Stimulated activated CD4-positive, alpha-beta T cell treated with anti-CD3 and anti-CD28 coated beads, Interleukin-15, amount 100 ng/mL, for 1 hour (primary cell): Measurements from ENCODE around the gene TMC8.
A peak's percentile ranks its signal among the peaks of the same experiment; 100 is the strongest.
"Not testable (repeated sequence)": the region's sequence is repeated elsewhere in the genome, so short reads cannot be mapped to it uniquely, and the experiment has no call there.

ENCODE experiments used
- DNase-seq, 2 donors: peaks; one replicate each; pipeline ENCODE4 v3.0.0-alpha.2; 2020; ENCODE audit warnings: low read depth in 1 of 2, low spot score in 1 of 2

TMC8 gene, protein sequence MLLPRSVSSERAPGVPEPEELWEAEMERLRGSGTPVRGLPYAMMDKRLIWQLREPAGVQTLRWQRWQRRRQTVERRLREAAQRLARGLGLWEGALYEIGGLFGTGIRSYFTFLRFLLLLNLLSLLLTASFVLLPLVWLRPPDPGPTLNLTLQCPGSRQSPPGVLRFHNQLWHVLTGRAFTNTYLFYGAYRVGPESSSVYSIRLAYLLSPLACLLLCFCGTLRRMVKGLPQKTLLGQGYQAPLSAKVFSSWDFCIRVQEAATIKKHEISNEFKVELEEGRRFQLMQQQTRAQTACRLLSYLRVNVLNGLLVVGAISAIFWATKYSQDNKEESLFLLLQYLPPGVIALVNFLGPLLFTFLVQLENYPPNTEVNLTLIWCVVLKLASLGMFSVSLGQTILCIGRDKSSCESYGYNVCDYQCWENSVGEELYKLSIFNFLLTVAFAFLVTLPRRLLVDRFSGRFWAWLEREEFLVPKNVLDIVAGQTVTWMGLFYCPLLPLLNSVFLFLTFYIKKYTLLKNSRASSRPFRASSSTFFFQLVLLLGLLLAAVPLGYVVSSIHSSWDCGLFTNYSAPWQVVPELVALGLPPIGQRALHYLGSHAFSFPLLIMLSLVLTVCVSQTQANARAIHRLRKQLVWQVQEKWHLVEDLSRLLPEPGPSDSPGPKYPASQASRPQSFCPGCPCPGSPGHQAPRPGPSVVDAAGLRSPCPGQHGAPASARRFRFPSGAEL

DNA sequence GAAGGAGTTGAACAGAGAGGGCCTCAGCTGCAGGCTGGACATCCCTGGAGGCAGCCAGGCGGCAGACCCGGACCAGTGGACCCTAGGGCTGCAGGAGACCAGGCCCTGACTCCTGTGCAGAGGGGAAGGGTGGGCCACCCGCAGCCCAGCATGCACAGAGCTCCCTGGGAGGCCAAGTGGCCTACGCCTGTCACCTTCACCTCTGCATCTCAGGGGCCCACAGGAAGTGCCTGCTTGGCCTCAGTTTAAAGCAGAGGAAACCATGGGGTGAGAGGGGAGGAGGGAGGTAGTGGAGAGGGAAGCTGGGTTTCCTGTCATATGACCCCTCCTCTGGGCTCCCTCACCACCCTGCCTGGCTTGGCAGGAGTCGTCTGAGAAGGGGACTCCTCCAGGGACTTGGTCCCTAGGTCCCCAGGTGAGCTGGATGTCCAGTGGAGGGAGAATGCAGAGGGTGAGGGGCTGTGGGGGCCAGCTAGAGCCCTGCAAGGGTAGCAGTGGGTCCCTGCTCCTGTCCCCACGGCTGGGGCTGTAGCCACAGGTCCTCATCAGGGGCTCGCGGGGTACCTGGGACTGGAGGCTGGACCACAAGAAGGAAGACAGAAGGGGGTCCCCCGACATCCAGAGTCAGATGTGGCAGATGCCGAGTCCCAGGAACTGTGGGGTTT, at the start of gene TMC8:
Gene TMC8, plus strand, starts transcription at position 335 of the 665 bp plus-strand sequence. CDS start 818 bp downstream, outside the sequence.
- peak in 1 of 2 donors; percentile 60 for DNase-seq

DNA sequence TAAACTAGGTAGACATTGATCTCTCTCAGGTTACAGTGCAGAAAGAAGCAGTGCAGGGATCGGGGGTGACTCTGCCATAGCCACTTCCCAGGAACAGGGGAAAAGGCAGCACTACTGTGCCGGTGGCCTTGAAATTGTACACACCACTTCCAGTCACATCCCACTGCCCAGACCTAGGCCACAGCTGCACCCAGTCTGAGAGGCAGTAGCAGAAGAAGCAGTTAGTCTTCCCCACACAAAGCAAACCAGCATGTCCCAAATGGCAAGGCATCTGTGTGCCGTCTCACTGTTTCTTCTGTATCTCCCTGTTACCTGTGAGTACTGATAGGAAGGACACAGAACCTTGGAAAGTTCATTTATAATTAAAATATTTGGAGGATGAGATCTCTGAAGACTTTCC, 49.0 kb upstream of the TMC8 start:
- no peak for DNase-seq

DNA sequence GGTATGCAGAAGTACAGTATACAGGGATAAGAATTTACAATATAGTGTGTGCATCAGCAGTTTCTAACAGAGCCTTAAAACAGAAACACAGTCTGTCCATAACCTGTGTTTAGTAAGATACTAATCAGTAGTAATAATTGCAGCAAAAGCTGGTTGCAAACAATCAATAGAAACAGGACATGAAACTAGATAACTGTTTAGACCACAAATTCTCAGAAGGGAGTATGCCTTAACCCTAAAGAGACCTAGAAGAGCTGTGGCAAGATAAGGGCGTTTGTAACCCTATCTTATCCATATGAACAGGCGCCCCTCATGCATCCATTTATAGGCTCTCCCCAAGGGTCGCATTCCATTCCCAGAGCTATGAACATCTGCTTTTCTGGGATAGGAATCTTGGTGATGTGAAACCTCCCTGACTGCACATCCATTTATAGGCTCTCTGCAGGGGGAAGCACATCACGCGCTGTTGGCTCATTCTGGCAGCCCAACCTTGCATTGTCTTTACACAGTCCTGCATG, 48.2 kb upstream of the TMC8 start:
- not testable (repeated sequence) for DNase-seq

DNA sequence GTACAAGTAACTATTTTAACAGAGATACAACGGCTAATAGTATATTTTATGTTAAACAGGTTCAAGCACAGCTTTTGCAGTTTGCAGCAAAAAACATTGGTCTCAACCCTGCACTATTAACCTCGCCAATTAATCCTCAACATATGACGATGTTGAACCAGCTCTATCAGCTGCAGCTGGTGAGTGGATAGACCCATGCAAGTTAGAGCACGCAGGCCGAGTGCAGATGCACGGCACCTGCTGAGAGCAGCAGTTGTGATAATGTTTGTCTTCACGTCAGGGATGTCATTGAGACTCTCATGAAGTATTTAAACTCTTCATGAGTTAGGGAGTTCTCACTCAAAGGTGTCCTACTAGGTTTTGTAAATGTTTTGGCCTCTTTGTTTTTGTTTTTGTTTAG, 47.6 kb upstream of the TMC8 start:
- DNase-seq, result no peak

DNA sequence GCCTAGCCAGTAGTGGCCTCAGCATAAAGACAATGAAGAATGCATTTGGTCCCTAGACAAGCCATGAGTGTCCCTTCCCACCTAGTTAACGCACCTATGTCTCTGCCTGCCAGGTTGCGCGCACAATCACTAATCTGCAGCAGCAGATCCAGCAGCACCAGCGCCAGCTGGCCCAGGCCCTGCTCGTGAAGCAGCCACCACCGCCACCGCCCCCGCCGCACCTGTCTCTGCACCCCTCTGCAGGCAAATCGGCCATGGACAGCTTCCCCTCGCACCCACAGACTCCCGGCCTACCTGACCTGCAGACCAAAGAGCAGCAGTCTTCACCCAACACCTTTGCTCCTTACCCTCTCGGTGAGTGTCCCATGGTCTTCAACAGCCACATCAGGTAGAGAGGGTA, 43.8 kb upstream of the TMC8 start:
- DNase-seq, result no peak

DNA sequence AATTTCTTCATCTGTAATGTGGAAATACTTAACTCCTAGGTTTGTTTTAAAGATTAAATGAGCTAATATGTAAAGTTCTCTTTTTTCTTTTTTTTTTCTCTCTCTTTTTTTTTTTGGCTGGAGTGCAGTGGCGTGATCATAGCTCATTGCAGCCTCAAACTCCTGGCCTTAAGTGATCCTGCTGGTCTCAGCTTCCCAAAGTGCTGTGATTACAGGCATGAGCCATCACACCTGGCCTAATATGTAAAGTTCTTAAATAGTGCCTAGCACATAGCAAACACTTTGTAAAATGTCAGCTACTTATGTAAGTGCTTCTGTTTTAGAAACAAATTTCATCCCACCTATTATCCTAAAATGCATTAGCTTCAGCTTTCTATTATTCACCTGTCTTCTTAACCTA, 42.0 kb upstream of the TMC8 start:
- no peak for DNase-seq

DNA sequence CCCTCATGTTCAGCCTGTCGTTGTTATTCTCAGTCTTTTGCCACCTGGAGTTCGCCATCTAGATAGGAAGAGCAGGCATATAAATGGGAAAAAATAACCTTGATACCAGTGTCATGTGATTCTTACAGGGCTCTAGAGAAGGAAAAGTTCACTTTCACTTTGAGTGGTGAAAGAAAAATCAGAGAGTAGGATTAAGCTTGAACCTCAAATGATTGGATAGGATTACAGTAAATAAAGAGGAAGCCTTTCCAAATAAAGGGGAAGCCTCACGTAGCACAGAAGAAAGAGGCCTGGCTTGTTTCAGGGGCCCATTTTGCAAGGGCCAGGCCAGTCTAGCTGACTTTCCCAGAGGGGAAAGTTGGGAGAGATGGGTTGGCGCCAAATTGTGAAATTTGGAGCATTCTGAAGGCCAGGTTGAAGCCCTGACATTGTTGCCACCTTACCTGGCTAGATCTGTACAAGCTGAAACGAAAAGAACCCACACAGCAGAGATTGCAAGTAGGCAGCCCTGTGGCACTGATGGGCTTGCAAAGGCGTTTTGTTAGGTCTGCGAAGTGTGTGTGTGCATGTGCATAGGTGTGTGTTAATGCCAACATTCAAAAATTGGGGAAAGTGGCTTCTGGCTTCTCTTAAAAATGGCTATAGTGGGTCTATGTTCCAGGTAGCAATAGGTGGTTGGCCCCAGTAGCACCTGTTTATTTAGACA, 40.8 kb upstream of the TMC8 start:
- DNase-seq, result no peak

DNA sequence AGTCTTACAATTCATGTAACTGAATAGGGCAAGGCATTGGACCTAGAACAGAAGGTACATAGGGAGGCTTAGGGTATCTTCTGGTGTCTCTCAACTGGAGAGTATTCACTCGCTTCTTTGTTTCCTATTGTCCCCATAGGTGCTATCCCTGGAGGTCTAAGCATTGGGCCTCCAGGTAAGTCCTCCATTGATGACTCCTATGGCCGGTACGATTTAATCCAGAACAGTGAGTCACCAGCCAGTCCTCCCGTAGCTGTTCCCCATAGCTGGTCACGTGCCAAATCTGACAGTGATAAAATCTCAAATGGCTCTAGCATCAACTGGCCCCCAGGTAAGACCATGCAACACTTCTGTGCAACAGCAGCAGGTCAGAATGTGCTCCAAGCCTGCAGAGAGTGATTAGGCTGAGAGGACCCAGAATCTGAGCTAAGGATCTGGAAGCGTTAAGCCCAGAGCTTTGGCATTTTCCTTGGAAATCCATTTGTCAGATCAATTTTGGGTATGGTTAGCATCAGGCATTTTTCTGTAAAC, 37.7 kb upstream of the TMC8 start:
- no peak for DNase-seq

DNA sequence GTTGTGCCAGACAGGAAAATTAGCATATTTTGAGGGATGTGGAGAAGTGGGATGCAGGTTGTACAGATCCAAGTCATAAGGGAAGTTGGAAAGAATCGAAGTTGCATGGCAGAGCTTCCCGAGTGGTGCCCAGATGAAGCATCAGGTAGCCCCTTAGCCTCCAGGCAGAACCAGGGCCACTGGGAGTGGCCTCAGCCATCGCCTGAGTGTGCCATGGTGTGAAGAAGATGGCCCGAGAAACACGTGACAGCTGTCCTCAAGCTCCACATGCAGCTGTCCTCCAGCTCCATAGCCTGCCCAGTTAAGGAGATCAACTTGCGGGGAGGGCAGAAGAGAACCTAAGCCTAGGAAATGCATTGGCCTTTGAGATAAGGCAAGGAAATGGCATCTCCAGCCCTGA, 35.5 kb upstream of the TMC8 start:
- no peak for DNase-seq

DNA sequence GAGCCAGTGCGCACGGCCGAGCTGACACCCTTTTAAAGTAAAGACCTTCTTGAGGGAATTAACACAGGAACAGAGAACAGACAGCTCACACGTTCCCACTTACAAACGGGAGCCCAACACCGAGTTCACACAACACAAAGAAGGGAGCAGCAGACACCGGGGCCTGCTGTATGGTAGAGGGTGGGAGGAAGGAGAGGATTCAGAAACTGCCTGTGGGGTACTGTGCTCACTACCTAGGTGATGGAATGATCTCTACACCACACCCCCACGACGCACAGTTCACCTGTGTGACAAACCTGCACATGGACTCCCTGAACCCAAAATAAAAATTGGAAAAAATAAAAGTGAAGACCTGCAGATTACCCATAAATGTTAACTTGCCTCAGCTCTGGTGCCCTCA, 34.5 kb upstream of the TMC8 start:
- no peak for DNase-seq

DNA sequence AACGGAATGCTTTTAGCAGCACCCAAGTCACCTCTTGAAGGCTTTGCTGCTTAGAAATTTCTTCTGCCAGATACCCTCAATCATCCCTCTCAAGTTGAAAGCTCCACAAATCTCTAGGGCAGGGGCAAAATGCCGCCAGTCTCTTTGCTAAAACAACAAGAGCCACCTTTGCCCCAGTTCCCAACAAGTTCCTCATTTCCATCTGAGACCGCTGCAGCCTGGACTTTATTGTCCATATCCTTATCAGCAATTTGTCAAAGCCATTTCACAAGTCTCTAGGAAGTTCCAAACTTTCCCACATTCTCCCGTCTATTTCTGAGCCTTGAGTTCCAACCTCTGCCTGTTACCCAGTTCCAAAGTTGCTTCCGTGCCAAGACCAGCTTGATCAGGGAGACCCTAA, 29.5 kb upstream of the TMC8 start:
- no peak for DNase-seq

DNA sequence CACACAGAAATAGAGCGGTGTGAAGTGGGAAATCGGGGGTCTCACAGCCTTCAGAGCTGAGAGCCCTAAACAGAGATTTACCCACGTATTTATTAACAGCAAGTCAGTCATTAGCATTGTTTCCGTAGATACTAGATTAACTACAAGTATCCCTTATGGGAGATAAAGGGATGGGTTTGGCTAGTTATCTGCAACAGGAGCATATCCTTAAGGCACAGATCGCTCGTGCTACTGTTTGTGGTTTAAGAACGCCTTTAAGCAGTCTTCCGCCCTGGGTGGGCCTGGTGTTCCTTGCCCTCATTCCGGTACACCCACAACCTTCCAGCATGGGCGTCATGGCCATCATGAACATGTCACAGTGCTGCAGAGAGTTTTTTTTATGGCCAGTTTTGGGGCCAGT, 29.0 kb upstream of the TMC8 start:
- DNase-seq, result no peak

DNA sequence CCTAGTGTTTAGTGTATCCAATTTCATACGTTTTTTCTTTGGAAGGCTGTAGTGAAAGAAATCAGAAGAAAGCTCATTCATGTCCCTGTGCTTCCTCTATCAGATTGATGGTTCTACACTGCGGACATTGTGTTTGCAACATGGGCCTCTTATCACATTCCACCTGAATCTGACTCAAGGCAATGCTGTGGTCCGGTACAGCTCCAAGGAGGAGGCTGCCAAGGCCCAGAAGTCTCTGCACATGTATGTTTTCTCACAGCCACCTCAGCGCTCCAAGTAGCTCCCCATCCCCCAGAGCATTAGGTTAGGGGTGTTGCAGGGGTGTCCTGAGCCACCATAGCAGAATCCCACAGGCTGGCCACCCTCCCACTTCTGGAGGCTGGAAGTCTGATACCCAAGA, 27.3 kb upstream of the TMC8 start:
- no peak for DNase-seq

DNA sequence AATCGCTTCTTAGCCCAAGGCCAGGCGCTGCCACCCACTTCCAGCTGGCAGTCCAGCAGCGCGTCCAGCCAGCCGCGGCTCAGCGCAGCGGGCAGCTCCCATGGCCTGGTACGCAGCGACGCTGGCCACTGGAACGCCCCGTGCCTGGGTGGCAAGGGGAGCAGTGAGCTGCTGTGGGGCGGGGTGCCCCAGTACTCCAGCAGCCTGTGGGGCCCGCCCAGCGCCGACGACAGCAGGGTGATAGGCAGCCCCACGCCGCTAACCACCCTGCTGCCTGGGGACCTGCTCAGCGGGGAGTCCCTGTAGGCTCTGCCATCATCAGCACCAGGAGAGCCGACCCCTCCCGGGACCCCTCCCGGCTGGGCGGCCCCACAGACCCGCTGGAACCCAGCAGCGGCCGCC, 26.0 kb upstream of the TMC8 start:
- no peak for DNase-seq

DNA sequence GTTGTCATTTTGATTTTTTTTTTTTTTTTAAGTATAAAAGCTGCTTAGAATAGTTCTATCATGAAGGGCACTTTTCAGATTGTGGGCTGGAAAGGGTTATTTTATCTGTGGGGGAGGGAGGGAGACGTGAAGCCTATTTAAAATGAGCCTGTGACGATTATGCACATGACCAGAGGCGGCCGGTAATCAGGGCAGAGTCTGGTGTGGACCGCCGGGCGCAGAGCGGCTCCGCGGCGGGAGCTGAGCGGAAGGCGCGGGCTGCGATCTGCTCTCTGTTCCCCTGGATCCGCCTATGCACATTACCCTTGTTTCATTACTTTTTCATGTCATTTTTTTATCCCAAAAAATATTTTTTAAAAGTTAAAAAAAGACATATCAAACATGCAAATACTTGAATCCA, 25.5 kb upstream of the TMC8 start:
- DNase-seq, result no peak

DNA sequence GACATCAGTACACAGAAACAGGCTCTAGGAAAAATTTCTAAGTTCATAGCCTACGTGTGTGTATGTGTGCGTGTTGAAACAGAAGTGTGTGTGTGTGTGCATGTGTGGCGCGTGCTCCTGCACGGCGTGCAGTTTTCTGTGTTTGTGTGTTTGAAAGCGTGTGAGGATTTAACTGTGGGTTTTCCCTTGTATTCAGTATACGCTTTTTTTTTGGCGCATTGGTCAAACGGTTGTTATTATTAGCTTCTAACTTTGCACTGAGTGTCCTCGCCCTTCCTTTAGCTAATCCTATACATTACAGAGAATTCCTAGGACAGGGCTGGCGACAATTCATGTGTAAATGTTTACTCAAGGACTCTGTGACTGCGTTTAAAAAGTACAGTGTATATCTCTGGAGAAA, 25.0 kb upstream of the TMC8 start:
- DNase-seq, result no peak

DNA sequence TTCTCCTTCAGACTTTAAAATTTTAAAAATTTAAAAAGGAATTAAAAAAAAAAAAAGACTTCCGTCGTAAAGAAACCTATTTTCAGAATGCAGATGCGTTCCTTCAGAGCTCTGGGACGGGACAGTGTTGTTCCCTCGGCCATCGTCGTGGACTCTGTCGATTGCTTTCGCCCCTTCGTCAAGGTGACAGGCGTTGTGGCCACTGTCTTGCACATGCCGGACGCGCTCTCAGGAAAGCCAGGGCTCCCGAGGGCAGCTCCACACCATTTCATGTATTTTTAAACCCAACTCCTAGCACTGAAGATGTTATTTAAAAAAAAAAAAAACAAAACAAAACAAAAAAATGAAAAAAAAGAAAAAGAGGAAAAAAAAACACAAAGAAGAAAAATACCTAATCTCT, 24.4 kb upstream of the TMC8 start:
- no peak for DNase-seq

DNA sequence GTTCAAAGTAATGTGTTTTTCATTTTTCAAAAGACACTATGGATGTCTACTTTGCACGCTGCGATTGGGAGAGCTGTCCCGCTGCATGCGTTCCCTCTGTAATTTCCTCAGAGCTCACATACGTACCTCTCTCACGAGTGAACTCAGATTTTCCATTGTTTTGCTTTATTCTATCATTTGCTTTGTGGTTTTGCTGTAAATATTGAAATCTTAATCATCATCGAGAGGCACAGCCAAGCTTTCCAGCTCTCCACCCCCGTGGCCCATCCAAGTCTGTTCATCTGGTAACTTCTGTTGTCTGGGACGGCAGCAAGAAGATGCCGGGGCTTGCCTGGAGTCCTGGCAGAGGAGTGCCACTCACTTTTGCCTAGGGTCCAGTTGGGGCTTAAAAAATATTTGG, 23.1 kb upstream of the TMC8 start:
- DNase-seq, result no peak

DNA sequence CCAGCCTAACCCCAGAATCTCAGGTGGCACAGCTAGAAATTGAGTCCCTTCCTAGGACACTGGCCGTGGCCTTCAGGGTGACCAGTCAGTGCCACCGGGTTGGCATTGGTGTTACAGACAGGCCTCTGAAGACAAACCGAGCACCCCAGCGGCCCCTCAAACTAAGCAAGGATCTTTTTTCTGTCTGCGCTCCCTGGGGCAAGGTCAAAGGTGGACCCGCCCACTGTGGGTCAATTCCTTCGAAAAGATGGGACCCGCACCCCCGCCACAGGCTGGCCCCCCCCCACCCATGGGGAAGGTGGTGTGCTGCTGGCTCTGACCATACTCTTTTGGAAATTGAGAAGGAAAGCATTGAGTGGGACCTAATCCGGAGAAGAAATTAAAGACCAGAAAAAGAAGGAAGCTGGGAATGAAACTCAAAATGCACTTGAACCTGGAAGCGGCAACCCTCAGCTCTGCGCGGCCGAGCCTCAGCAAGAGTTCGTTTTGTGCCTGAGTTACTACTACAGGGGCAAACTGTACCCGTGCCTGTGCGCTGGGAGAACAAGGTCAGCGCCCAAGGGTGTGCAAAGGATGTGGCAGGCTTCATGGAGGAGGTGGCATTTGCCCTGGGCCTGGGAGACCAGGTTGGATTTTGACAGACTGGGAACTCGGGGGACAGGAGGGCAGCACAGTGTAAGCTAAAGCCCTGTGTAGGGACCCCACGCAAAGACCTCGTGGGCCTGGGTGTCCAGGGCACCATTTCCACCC, 22.4 kb upstream of the TMC8 start:
- DNase-seq, result no peak

DNA sequence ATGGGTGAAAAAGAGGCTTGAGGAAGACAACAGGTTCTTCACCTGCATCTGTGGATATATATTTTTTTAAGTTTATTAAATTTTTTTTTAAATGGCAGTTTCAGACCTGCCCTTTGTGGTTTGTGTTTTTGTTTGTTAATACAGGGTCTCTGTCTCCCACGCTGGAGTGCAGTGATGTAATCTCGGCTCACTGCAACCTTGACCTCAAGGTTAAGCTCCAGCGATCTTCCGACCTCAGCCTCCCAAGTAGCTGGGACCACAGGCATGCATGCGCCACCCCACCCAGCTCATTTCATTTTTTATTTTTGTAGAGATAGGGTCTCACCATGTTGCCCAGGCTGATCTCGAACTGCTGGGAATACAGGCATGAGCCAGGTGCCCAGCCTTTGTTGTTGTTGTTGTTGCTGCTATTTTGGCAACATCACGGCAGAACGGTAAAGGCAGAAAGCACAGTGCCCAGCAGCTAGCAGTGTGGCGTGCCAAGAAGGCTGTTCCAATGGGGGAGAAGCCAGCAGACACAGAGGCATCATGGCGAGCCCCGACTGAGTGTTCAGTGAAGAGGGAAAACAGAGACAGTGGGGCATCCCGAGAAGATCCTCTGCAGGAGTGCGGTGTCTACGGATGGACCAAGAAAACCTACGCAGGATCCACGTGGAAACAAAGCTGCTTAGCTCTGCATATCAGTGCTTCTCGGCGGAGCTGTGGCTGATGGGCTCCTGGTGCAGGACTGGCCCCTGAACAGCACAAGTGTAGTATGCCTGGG, 21.7 kb upstream of the TMC8 start:
- no peak for DNase-seq
